Heart left ventricle (tissue), 16 donors: ENCODE data around the gene RAB3GAP2. TPM values are rescaled to one million over a fixed set of nuclear protein-coding genes. Genes with fewer than 3 reads are reported as not detected.

ENCODE experiments used
- ATAC-seq, 4 donors: fragments of 200-7000 bp; cut with Tn5 transposase; one replicate each; pipeline ENCODE4 v1.9.1; 2020 to 2022; ENCODE audit warnings: moderate library complexity in 4 of 4, mild to moderate bottlenecking in 3 of 4, moderate number of reproducible peaks in 1 of 4
- DNase-seq, 5 donors: peaks; one replicate each; pipeline ENCODE4 v3.0.0-alpha.2; 2020
- H3K27ac ChIP-seq, 12 donors: fragments of 200-600 bp; sonication (generic) in 4 of 12; one replicate each; pipeline versions ENCODE4 v1.5.0 to v1.8.0; 2016 to 2022; ENCODE audit warnings: mild to moderate bottlenecking in 2 of 12
- H3K27me3 ChIP-seq, 9 donors: fragments of 200-600 bp; sonication (generic) in 2 of 9; one replicate each; pipeline versions ENCODE4 v1.5.1 to v1.8.0; 2016 to 2022; ENCODE audit warnings: mild to moderate bottlenecking in 3 of 9
- H3K36me3 ChIP-seq, 9 donors: fragments of 200-600 bp; sonication (generic) in 2 of 9; one replicate each; pipeline versions ENCODE4 v1.5.0 to v1.8.0; 2018 to 2022; ENCODE audit warnings: mild to moderate bottlenecking in 2 of 9
- H3K4me1 ChIP-seq, 12 donors: fragments of 200-600 bp; sonication (generic) in 4 of 12; one replicate each; pipeline versions ENCODE4 v1.5.0 to v1.8.0; 2016 to 2022; ENCODE audit warnings: mild to moderate bottlenecking in 3 of 12
- H3K4me3 ChIP-seq, 12 donors: fragments of 200-600 bp; sonication (generic) in 4 of 12; one replicate each; pipeline versions ENCODE4 v1.5.0 to v1.8.0; 2017 to 2022; ENCODE audit warnings: mild to moderate bottlenecking in 9 of 12, moderate library complexity in 4 of 12
- H3K9me3 ChIP-seq, 12 donors: fragments of 200-600 bp; sonication (generic) in 4 of 12; one replicate each; pipeline versions ENCODE4 v1.5.0 to v1.8.0; 2016 to 2022; ENCODE audit warnings: mild to moderate bottlenecking in 1 of 12
- POLR2A ChIP-seq, 2 donors: fragments of 450-650 bp; IDR thresholded peaks; one replicate each; pipeline ENCODE4 v1.6.1; 2017; ENCODE audit warnings: antibody characterized with exemption in 2 of 2, mild to moderate bottlenecking in 2 of 2, moderate library complexity in 2 of 2
- WGBS, 4 donors: extraction: QIAGEN DNeasy Blood & Tissue Kit in 2 of 4; methylation state at CpG; one replicate each; pipeline versions ENCODE4 v1.1.5 to v1.1.7; 2013 to 2018; 5-methylcytosine and 5-hydroxymethylcytosine counted together
- intact Hi-C, 10 donors: fragments of 100-400 bp; cut with DNase I; formaldehyde crosslinking; loops; one replicate each; pipeline versions ENCODE4 v1.11.1 to v1.14.2; 2022
- polyA plus RNA-seq, 2 donors: library from polyadenylated mRNA; stranded (reverse); fragments of 200-250 nt; gene quantifications; one replicate each; pipeline ENCODE4 v1.2.3, GENCODE V29; 2013
- total RNA-seq, 9 donors: library from RNA; depleted of rRNA in 2 of 9; stranded (reverse); fragments of >200 nt in 2 of 9; fragmentation: NEBNext Ultra II Directional in 3 of 9; extraction: Animal tissue kit (Norgen Biotek cat#: 25700) in 3 of 9; gene quantifications; one replicate each; pipeline versions ENCODE4 v1.1.0 to v1.2.4, GENCODE V29; 2016 to 2023
- TF ChIP-seq, protein P1 (sequence below), 12 donors: fragments of 200-600 bp; sonication (generic) in 4 of 12; IDR thresholded peaks; one replicate each; pipeline versions ENCODE4 v1.5.0 to v1.8.0; 2018 to 2022; ENCODE audit warnings: antibody characterized with exemption in 12 of 12, mild to moderate bottlenecking in 5 of 12
- donor health status: ischemic (EF 13 %, LVEDD 7.1; RV severe dilation, severe dysfunction).
- donor health status: healthy with polysubstance abuse.
- donor health status: DM: no; HTN: yes; CAD: no.
- donor health status: DM: no; HTN: no; CAD: no.
- donor health status: ischemic (EF 25% LVEDD 6.9; RV normal size, moderate dysfunction).
- donor health status: ischemic (EF 25% LVEDD 5.7; RV mildly dilated, moderate dysfunction).
- donor health status: healthy.
- donor health status: DM: yes; HTN: yes; CAD: no.
- donor health status: ischemic (EF 35%, LVEDD 5.7; RV mildly dilated, moderate dysfunction).
- donor health status: nonischemic (EF 11% LVEDD 7.7; RV severe dilation, severe dysfunction).
- donor health status: DM: yes; HTN: yes; CAD: no.
- donor health status: PGD.
- donor health status: ischemic (EF 29% LVEDD 5.4; RV normal size, mild dysfunction).
- donor health status: nonischemic (EF 23%, LVEDD 6.1; RV moderate dilation, normal function).

RAB3GAP2 gene
- total and polyA plus RNA-seq, 11 donors = 6.5 to 39.3 (median 24.7) TPM

DNA sequence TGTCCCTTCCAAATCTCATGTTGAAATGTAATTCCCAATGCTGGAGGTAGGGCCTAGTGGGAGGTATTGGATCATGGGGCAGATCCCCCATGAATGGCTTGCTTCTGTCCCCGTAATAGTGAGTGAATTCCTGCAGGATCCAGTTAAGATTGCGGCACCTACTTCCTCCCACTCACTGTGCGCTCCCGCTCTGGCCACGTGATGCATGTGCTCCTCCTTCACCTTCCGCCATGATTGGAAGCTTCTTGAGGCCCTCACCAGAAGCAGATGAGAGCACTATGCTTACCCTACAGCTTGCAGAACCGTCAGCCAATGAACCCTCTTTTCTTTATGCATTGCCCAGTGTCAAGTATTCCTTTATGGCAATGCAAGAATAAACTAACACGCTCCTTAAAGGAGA, 14.9 kb upstream of the RAB3GAP2 start:
- intact Hi-C loops = loop anchor here in 1 of 10 donors (10.0 kb wide), 1 partner anchor 488 kb away; no protein-coding TSS in a partner anchor
- 92 to 96% (median 95%) methylated on average over 8 of the region's 8 CpGs for WGBS, 4 donors
- H3K27ac ChIP-seq = no peak overlapping the region

DNA sequence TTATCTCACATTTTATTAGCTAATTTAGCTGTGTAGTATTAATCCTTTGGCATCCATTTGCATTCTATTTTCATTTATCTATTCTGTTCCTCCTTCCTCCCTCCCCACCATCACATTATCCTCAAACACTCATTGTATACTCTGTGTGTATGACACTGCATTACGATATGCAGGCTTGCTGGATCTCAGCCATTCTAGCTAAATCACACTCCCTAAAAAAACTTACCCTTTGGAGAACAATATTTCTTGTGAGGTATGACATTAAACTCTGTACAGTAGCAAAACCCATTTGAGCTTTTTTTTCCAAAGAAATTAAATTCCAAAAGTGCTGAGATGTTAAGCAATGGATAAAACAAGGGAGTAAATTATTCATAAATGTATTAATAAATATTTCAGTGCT, 11.4 kb upstream of the RAB3GAP2 start:
- Histone ChIP-seq H3K27me3 (peaks cover 0 to 16% (median 0%) of the 10 kb centered on the region in 9 donors), H3K36me3 (no peaks in the 10 kb centered on the region), H3K4me3 (no peak overlapping the region), H3K9me3 (no peaks in the 10 kb centered on the region), H3K27ac (no peak overlapping the region), H3K4me1 (no peaks in the 10 kb centered on the region)
- intact Hi-C loops = loop anchor here in 1 of 10 donors (10.0 kb wide), 1 partner anchor 491 kb away; no protein-coding TSS in a partner anchor
- TF ChIP-seq, protein P1, sequence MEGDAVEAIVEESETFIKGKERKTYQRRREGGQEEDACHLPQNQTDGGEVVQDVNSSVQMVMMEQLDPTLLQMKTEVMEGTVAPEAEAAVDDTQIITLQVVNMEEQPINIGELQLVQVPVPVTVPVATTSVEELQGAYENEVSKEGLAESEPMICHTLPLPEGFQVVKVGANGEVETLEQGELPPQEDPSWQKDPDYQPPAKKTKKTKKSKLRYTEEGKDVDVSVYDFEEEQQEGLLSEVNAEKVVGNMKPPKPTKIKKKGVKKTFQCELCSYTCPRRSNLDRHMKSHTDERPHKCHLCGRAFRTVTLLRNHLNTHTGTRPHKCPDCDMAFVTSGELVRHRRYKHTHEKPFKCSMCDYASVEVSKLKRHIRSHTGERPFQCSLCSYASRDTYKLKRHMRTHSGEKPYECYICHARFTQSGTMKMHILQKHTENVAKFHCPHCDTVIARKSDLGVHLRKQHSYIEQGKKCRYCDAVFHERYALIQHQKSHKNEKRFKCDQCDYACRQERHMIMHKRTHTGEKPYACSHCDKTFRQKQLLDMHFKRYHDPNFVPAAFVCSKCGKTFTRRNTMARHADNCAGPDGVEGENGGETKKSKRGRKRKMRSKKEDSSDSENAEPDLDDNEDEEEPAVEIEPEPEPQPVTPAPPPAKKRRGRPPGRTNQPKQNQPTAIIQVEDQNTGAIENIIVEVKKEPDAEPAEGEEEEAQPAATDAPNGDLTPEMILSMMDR (IDR thresholded peaks at IDR 0.05) = no peak
- no peak for TF ChIP-seq POLR2A (IDR thresholded peaks at IDR 0.05)
- ATAC-seq = no peak
- DNase-seq = no peak
- 17 to 42% (median 27%) methylated on average over 1 of the region's 1 CpG for WGBS, 4 donors

More for the DNA sequence above, 14.9 kb upstream of the RAB3GAP2 start:
- TF ChIP-seq, protein P1 (IDR thresholded peaks at IDR 0.05) = no peak
- TF ChIP-seq POLR2A (IDR thresholded peaks at IDR 0.05) = no peak
- Histone ChIP-seq H3K4me3 (no peak overlapping the region), H3K36me3 (no peaks in the 10 kb centered on the region), H3K4me1 (no peaks in the 10 kb centered on the region), H3K9me3 (no peaks in the 10 kb centered on the region), H3K27me3 (no peaks in the 10 kb centered on the region)
- DNase-seq (no peak), ATAC-seq (no peak)

DNA sequence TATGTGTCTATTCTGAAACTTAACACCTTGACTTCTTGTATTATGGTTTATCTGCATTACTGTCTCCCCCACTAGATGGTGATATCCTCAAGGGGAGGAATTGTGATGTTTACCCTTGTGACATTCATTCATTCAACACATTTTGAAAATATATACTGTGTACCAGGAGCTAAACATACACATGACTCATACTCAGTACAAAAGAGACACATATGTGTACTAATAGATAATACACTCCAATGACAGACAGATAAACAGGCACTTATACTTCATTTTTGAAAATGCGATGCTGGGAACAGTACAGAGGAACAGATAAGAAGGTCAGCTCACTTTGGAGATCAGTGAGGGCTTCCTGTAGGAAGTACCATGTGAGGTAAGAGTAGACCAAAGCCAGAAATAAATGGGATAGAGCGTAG, 8.9 kb upstream of the RAB3GAP2 start:
- intact Hi-C loops = loop anchor here in 1 of 10 donors (10.0 kb wide), 1 partner anchor 494 kb away; no protein-coding TSS in a partner anchor
- WGBS, 4 donors = 73 to 87% (median 82%) methylated on average over 2 of the region's 2 CpGs
- no peaks in the 10 kb centered on the region for H3K36me3 ChIP-seq
- H3K9me3 ChIP-seq = no peaks in the 10 kb centered on the region
- DNase-seq = no peak
- H3K4me3 ChIP-seq = no peak overlapping the region
- no peak overlapping the region for H3K27ac ChIP-seq
- TF ChIP-seq POLR2A (IDR thresholded peaks at IDR 0.05) = no peak
- TF ChIP-seq, protein P1 (IDR thresholded peaks at IDR 0.05) = peak in 10 of 12 donors; percentile 18 to 50 (median 34)
- no peak for ATAC-seq
- H3K27me3 ChIP-seq = peaks cover 0 to 23% (median 0%) of the 10 kb centered on the region in 9 donors
- no peaks in the 10 kb centered on the region for H3K4me1 ChIP-seq

GRCh38 chr1:220280249-220280648, 8.0 kb upstream of the RAB3GAP2 start:
- no peak for ATAC-seq
- intact Hi-C loops = loop anchor here in 1 of 10 donors (10.0 kb wide), 1 partner anchor 495 kb away; no protein-coding TSS in a partner anchor
- no peak for TF ChIP-seq POLR2A (IDR thresholded peaks at IDR 0.05)
- TF ChIP-seq, protein P1 (IDR thresholded peaks at IDR 0.05) = no peak
- H3K9me3 ChIP-seq = no peaks in the 10 kb centered on the region
- H3K36me3 ChIP-seq = no peaks in the 10 kb centered on the region
- H3K4me3 ChIP-seq = no peak overlapping the region
- no peaks in the 10 kb centered on the region for H3K4me1 ChIP-seq
- peaks cover 0 to 23% (median 0%) of the 10 kb centered on the region in 9 donors for H3K27me3 ChIP-seq
- no peak overlapping the region for H3K27ac ChIP-seq
- 83 to 95% (median 89%) methylated on average over 3 of the region's 3 CpGs for whole genome bisulfite sequencing, 4 donors
- DNase-seq = no peak
